Measurements from ENCODE around the gene GTPBP2. TPM values are rescaled to one million over a fixed set of nuclear protein-coding genes. Genes with fewer than 3 reads are reported as not detected.
"Not testable (repeated sequence)": the region's sequence is repeated elsewhere in the genome, so short reads cannot be mapped to it uniquely, and the experiment has no call there.

Gene GTPBP2
- total RNA-seq, 4 donors from 2014 or later: 23.7 to 67.6 (median 31.5) TPM

DNA sequence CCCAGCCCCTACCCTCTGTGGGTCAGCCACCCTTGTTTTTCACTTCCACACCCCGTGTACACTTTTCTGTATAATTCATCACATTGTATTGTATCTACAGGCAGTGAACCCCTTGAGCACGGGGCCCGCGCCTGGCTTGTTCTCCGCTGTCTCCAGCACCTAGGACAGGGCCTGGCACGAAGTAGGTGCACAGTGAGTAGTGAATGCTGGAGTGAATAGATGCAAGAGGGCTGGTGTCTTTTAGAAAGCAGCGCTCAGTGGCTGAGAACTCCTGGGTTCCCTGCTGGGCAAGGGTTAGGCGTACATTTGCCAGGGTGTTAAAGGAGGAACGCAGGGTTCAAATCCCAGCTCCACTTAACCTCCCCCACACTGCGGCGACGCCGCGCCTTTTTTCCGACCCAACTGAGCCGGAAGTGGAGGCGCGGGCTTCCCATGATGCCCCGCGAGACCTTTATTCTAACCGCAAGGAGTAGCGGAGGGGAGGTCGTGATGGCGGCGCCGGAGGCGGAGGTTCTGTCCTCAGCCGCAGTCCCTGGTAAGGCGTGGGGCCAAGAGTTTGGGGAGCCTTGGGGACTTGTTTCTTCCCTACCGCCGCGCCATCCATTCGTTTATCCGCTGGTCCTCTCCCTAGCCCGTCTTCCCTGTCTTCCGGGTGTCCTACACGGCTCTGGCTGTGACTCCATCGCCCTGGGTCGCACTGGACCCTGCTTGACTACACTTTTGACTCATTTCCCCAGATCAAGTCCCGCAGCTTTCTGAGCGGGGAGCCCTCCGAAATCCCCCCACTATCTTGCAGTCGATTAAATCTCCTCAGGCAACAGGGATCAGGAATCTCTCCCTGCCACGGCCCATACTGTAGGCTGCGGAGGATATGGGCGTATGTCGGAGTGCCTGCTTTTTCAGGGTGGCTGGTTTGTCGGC is 6.6 kb upstream of the GTPBP2 start, which contains the start of gene MAD2L1BP:
Gene MAD2L1BP, plus strand, starts transcription at position 454 of the 921 bp plus-strand sequence. Its CDS starts 36 bp downstream, at position 490.
- peak within 1 kb of the TSS; percentile 88 for H3K4me3 ChIP-seq
- peak within 1 kb of the TSS; percentile 90 for H3K27ac ChIP-seq
- peak; percentile 89 to 90 for DNase-seq (ENCODE audit: low spot score in 2 of 2)
- WGBS: 4% methylated on average over 42 of the region's 48 CpGs
- peaks cover 39% of the 10 kb centered on the region for H3K4me1 ChIP-seq
- H3K36me3 ChIP-seq: peaks cover 18% of the 10 kb centered on the region
- TF ChIP-seq EP300 (IDR thresholded peaks at IDR 0.05): no peak
- TF ChIP-seq POLR2A (IDR thresholded peaks at IDR 0.05): peak in 1 of 2 donors; percentile 57
- TF ChIP-seq, protein P1, sequence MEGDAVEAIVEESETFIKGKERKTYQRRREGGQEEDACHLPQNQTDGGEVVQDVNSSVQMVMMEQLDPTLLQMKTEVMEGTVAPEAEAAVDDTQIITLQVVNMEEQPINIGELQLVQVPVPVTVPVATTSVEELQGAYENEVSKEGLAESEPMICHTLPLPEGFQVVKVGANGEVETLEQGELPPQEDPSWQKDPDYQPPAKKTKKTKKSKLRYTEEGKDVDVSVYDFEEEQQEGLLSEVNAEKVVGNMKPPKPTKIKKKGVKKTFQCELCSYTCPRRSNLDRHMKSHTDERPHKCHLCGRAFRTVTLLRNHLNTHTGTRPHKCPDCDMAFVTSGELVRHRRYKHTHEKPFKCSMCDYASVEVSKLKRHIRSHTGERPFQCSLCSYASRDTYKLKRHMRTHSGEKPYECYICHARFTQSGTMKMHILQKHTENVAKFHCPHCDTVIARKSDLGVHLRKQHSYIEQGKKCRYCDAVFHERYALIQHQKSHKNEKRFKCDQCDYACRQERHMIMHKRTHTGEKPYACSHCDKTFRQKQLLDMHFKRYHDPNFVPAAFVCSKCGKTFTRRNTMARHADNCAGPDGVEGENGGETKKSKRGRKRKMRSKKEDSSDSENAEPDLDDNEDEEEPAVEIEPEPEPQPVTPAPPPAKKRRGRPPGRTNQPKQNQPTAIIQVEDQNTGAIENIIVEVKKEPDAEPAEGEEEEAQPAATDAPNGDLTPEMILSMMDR (IDR thresholded peaks at IDR 0.05): no peak
- peak in 1 of 3 donors; percentile 61 for TF ChIP-seq POLR2AphosphoS5 (IDR thresholded peaks at IDR 0.05)
- no peaks in the 10 kb centered on the region for H3K27me3 ChIP-seq
- no peaks in the 10 kb centered on the region for H3K9me3 ChIP-seq

GRCh38 chr6:43634702-43635303 is 5.7 kb upstream of the GTPBP2 start:
- H3K36me3 ChIP-seq: peaks cover 10% of the 10 kb centered on the region
- 72% methylated on average over 9 of the region's 9 CpGs for WGBS
- no peaks in the 10 kb centered on the region for H3K27me3 ChIP-seq
- H3K27ac ChIP-seq: no peak overlapping the region
- H3K9me3 ChIP-seq: no peaks in the 10 kb centered on the region
- TF ChIP-seq, protein P1 (IDR thresholded peaks at IDR 0.05): no peak
- no peak for TF ChIP-seq POLR2AphosphoS5 (IDR thresholded peaks at IDR 0.05)
- no peak for TF ChIP-seq POLR2A (IDR thresholded peaks at IDR 0.05)
- TF ChIP-seq EP300 (IDR thresholded peaks at IDR 0.05): no peak
- DNase-seq (ENCODE audit: low spot score in 2 of 2): no peak
- H3K4me3 ChIP-seq: no peak overlapping the region
- peaks cover 45% of the 10 kb centered on the region for H3K4me1 ChIP-seq

GRCh38 chr6:43633002-43633401 is 3.9 kb upstream of the GTPBP2 start:
- H3K4me1 ChIP-seq: peaks cover 41% of the 10 kb centered on the region
- H3K27me3 ChIP-seq; H3K36me3 ChIP-seq; DNase-seq (ENCODE audit: low spot score in 2 of 2); H3K4me3 ChIP-seq; H3K27ac ChIP-seq; H3K9me3 ChIP-seq: not testable (repeated sequence)
- WGBS: 93% methylated on average over 7 of the region's 7 CpGs

DNA sequence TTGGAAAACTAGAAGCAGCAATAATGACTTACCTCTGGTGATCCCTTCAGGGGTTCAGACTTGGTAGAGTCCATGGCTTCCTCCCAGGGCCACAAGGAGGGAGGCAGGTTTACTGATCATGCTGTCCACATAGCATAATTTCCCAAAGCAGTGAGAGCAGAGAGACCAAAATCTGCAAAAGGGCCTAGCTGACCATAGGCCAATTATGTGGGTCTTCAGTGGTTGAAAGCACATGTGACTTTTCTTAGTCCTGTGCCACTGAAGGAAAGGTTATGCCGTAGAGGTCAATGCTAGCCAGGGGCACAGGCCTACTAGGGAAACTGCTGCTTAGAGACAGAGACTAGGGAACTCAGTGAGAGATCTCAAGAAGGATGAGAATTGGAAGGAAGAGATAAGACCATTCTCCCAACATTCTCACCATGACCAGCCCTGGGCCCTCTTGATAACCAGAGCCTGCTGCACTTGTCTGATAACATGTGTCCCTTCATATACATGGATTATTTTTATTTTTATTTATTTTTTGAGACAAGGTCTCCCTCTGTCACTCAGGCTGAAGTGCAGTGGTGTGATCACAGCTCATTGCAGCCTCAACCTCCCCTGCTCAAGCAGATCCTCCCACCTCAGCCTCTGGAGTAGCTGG is 2.0 kb upstream of the GTPBP2 start:
- no peak for TF ChIP-seq POLR2A (IDR thresholded peaks at IDR 0.05)
- TF ChIP-seq EP300 (IDR thresholded peaks at IDR 0.05): no peak
- TF ChIP-seq POLR2AphosphoS5 (IDR thresholded peaks at IDR 0.05): no peak
- TF ChIP-seq, protein P1 (IDR thresholded peaks at IDR 0.05): no peak
- Histone ChIP-seq H3K4me3 (no peak overlapping the region), H3K4me1 (peaks cover 36% of the 10 kb centered on the region), H3K27me3 (no peaks in the 10 kb centered on the region), H3K36me3 (peaks cover 2% of the 10 kb centered on the region), H3K27ac (no peak overlapping the region), H3K9me3 (no peaks in the 10 kb centered on the region)
- DNase-seq (ENCODE audit: low spot score in 2 of 2): no peak
- WGBS: 100% methylated on average over 1 of the region's 1 CpG

GRCh38 chr6:43629505-43630300 is 639 bp upstream of the GTPBP2 start:
- Histone ChIP-seq H3K27ac (peak overlapping the region; percentile 92), H3K27me3 (no peaks in the 10 kb centered on the region), H3K36me3 (peaks cover 16% of the 10 kb centered on the region), H3K4me1 (peaks cover 26% of the 10 kb centered on the region), H3K4me3 (peak overlapping the region; percentile 70), H3K9me3 (no peaks in the 10 kb centered on the region)
- DNase-seq (ENCODE audit: low spot score in 2 of 2): peak; percentile 97
- TF ChIP-seq EP300 (IDR thresholded peaks at IDR 0.05): no peak
- peak in 1 of 2 donors; percentile 57 for TF ChIP-seq POLR2A (IDR thresholded peaks at IDR 0.05)
- TF ChIP-seq POLR2AphosphoS5 (IDR thresholded peaks at IDR 0.05): peak in 2 of 3 donors; percentile 6 to 45
- WGBS: 0% methylated on average over 32 of the region's 41 CpGs
